ENCODE results near the gene YARS1. TPM values are rescaled to one million over a fixed set of nuclear protein-coding genes. Genes with fewer than 3 reads are reported as not detected.

YARS1 gene
- total and polyA plus RNA-seq, 2 of the 4 experiments (the other 2 are of a cell fraction), result 100 to 166 TPM

DNA sequence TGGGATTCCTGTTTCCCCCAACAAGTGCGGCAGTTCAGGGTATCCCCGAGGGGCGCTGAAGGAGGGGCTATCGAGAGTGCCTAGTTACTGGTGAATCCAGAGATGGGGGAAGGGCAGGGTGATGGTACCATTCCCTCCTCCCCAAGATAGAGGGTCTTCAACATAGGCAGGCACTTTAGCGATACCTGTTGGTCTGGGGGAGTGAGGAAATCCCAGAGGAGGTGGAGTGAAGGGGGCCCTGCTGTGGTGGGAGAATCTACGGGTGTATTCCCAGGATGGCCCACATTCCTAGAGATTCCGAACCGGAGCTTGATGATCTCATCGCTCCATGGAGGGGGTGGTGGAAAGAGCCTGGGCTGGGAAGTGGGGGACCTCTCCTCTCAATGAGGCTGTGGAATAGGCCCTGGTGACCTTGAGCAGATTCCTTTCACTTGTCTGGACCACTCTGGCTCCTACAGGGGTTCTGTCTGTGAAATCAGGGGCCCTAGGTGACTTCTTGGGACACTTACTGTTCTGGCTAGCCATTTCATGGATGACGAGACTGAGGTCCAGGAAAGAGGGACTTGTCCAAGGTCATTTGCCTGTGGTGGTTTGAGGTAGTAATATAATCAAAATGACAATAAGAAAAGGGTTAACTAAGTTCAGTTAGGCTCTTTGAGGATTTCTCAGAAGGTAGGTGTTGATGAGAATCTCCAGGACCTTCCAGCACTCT, 61.9 kb downstream of the YARS1 start:
- H4K91ac ChIP-seq (ENCODE audit: insufficient read depth, low read depth, low read length), result no peak overlapping the region
- no peaks in the 10 kb centered on the region for H3K9me3 ChIP-seq (ENCODE audit: control insufficient read depth, insufficient read depth, low read length)
- no TSS peak for BruUV-seq (replicated peaks)
- no peak overlapping the region; the same call in 1 of the 2 replicates for H3K14ac ChIP-seq (replicated peaks; ENCODE audit: low read depth, low read length)
- no peak overlapping the region for H3K23ac ChIP-seq (ENCODE audit: low read depth, low read length)
- WGBS, 2 experiments (ENCODE audit: extremely low coverage in 2 of 2, insufficient read length in 1 of 2), result 63% methylated on average over 4 of the region's 10 CpGs; no CpG with 5 or more reads in 1 of the 2 experiments
- no peak overlapping the region for H3K4me3 ChIP-seq (ENCODE audit: insufficient read depth, low read depth, low read length)
- dilution Hi-C loops (cut with HindIII; ENCODE audit: low sequenced_read_pairs, unreplicated experiment), result no loop called here
- in situ Hi-C loops (cut with MboI; ENCODE audit: low sequenced_read_pairs), result no loop called here
- H3K27ac ChIP-seq (ENCODE audit: insufficient read depth, low read length), result no peak overlapping the region
- peaks cover 12% of the 10 kb centered on the region for H3K27me3 ChIP-seq (ENCODE audit: control insufficient read depth, insufficient read depth, low read length)
- no peak overlapping the region for H3K4ac ChIP-seq (ENCODE audit: low read depth, low read length)
- intact Hi-C loops (cut with micrococcal nuclease), result no loop called here
- peaks cover 0 to 18% of the 10 kb centered on the region in 2 experiments; a peak in 2 of 4 replicates for H3K79me1 ChIP-seq (ENCODE audit: low read depth in 1 of 2, low read length in 2 of 2)
- H3K9ac ChIP-seq (ENCODE audit: low read depth, low read length), result no peak overlapping the region
- H4K8ac ChIP-seq (ENCODE audit: low read depth in 2 of 2, low read length in 2 of 2), result no peak overlapping the region
- H3K4me1 ChIP-seq (ENCODE audit: control insufficient read depth, insufficient read depth, low read length), result peaks cover 21% of the 10 kb centered on the region
- peak overlapping the region; percentile 53; the same call in 1 of the 2 replicates for H3K4me2 ChIP-seq (ENCODE audit: low read depth, low read length)
- no peak overlapping the region for H2BK15ac ChIP-seq (ENCODE audit: low read depth, low read length)
- H3K36me3 ChIP-seq (ENCODE audit: control insufficient read depth, insufficient read depth, low read length), result no peaks in the 10 kb centered on the region
- TF ChIP-seq CHD1 (IDR thresholded peaks at IDR 0.05; ENCODE audit: low read depth, low read length), result no peak
- TF ChIP-seq CEBPB (IDR thresholded peaks at IDR 0.05; ENCODE audit: low read depth, low read length), result no peak
- no peak for TF ChIP-seq RFX5 (IDR thresholded peaks at IDR 0.05; ENCODE audit: low read depth, low read length)
- CTCF ChIA-PET, result interaction anchor here (0.9 kb wide), 1 partner anchor 10 kb away, joined by 4 read pairs; no protein-coding TSS in a partner anchor
- H2AK9ac ChIP-seq (replicated peaks; ENCODE audit: low read depth, low read length, poor library complexity), result peak overlapping the region; percentile 88
- DNase-seq, result no peak
- no peak overlapping the region for H2BK20ac ChIP-seq (ENCODE audit: low read depth, low read length)
- no peak overlapping the region for H2BK5ac ChIP-seq (ENCODE audit: low read depth, low read length, poor library complexity, severe bottlenecking)
- no peak overlapping the region for H2AK5ac ChIP-seq (ENCODE audit: low read depth, low read length)
- no peak overlapping the region for H3K18ac ChIP-seq (ENCODE audit: low read depth, low read length)
- H4K5ac ChIP-seq (ENCODE audit: low read depth, low read length), result no peak overlapping the region
- no peak for ATAC-seq (ENCODE audit: low read depth)
- H3K56ac ChIP-seq (ENCODE audit: extremely low read depth, insufficient read depth, low read length), result no peak overlapping the region
- no peak overlapping the region for H2BK120ac ChIP-seq (ENCODE audit: low read depth, low read length)
- peaks cover 10% of the 10 kb centered on the region for H4K20me1 ChIP-seq (ENCODE audit: insufficient read depth, low read length)
- H3K9me1 ChIP-seq (ENCODE audit: insufficient read depth, low read length), result peaks cover 5% of the 10 kb centered on the region
- POLR2A ChIA-PET (ENCODE audit: unreplicated experiment), result no interaction called here
- H2AFZ ChIP-seq (replicated peaks; ENCODE audit: low read length, poor library complexity), result peak overlapping the region; percentile 26
